ENCODE measurements around the gene RGS1. TPM values are rescaled to one million over a fixed set of nuclear protein-coding genes. Genes with fewer than 3 reads are reported as not detected.

Gene RGS1
- total RNA-seq, 1 experiment from 2014 or later: not detected

DNA sequence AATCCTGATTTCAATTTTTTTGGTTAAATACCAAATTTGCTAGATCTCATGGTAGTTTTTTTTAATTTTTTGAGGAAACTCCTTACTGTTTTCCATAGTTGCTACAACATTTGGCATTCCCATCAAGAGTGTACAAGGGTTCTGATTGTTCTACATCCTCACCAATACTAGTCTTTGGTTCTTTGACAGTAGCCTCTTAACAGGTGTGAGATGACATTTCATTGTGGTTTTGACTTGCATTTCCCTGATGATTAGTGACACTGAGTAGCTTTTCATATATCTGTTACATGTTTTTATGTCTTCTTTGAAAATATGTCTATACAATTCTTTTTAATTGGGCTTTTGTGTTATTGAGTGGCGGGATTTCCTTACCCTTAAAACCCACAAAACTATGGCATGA, 39.5 kb downstream of the RGS1 start:
- Mint-ChIP-seq H3K9me3 (no peaks in the 10 kb centered on the region), H3K4me3 (no peak overlapping the region), H3K27me3 (ENCODE audit: low read depth) (no peaks in the 10 kb centered on the region; the same call in 1 of the 2 replicates), H3K36me3 (ENCODE audit: insufficient read depth in 1 of 3, low read depth in 3 of 3) (no peaks in the 10 kb centered on the region), H3K27ac (no peak overlapping the region), H3K4me1 (no peaks in the 10 kb centered on the region)
- no peak overlapping the region for H2BK120ac ChIP-seq (ENCODE audit: low read depth, low read length, poor library complexity, severe bottlenecking)
- no peak overlapping the region for H3T11ph ChIP-seq (ENCODE audit: low read length)
- no peaks in the 10 kb centered on the region for H4K20me1 ChIP-seq (ENCODE audit: control insufficient read depth, insufficient read depth, insufficient read length)
- no peak overlapping the region for H3K18ac ChIP-seq (ENCODE audit: insufficient read length, low read depth, low read length)
- no CpG with 5 or more reads among the region's 1 CpG for WGBS (ENCODE audit: extremely low coverage, insufficient read length, low lambda C conversion rate)
- no peak overlapping the region for H3K4ac ChIP-seq (ENCODE audit: low read depth, low read length)
- no peak overlapping the region for H3K23ac ChIP-seq (ENCODE audit: insufficient read length, low read depth, low read length)
- no peak overlapping the region for H2AK5ac ChIP-seq (ENCODE audit: insufficient read length, low read length)
- H3K27me3 ChIP-seq (ENCODE audit: insufficient read depth, low read length): no peaks in the 10 kb centered on the region
- no peak overlapping the region for H4K91ac ChIP-seq (ENCODE audit: insufficient read length, low read depth, low read length)
- DNase-seq: no peak
- no peak overlapping the region for H3K56ac ChIP-seq (ENCODE audit: insufficient read length, low read depth, low read length)
- no peak overlapping the region for H2BK20ac ChIP-seq (ENCODE audit: low read depth, low read length, poor library complexity, severe bottlenecking)
- H3K4me1 ChIP-seq (ENCODE audit: insufficient read depth, low read length): no peaks in the 10 kb centered on the region
- H3K4me2 ChIP-seq (ENCODE audit: insufficient read depth, insufficient read length, low read length): no peak overlapping the region
- TF ChIP-seq, protein P1, sequence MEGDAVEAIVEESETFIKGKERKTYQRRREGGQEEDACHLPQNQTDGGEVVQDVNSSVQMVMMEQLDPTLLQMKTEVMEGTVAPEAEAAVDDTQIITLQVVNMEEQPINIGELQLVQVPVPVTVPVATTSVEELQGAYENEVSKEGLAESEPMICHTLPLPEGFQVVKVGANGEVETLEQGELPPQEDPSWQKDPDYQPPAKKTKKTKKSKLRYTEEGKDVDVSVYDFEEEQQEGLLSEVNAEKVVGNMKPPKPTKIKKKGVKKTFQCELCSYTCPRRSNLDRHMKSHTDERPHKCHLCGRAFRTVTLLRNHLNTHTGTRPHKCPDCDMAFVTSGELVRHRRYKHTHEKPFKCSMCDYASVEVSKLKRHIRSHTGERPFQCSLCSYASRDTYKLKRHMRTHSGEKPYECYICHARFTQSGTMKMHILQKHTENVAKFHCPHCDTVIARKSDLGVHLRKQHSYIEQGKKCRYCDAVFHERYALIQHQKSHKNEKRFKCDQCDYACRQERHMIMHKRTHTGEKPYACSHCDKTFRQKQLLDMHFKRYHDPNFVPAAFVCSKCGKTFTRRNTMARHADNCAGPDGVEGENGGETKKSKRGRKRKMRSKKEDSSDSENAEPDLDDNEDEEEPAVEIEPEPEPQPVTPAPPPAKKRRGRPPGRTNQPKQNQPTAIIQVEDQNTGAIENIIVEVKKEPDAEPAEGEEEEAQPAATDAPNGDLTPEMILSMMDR (conservative IDR thresholded peaks at IDR 0.05): no peak
- no peaks in the 10 kb centered on the region for H3K79me2 ChIP-seq (ENCODE audit: insufficient read depth, low read length)
- H3K9me3 ChIP-seq (ENCODE audit: control insufficient read depth, low read depth, low read length): no peaks in the 10 kb centered on the region
- no peak overlapping the region for H2AFZ ChIP-seq (ENCODE audit: low read length)
- H3K23me2 ChIP-seq (ENCODE audit: insufficient read length, low read depth, low read length, poor library complexity, severe bottlenecking): no peaks in the 10 kb centered on the region
- no peak overlapping the region for H3K9ac ChIP-seq (ENCODE audit: extremely low read depth, insufficient read length, low read length)
- no peaks in the 10 kb centered on the region for H3K79me1 ChIP-seq (ENCODE audit: insufficient read depth, low read depth, low read length, poor library complexity, severe bottlenecking)
- no peak overlapping the region for H2BK5ac ChIP-seq (ENCODE audit: insufficient read length, low read length)
- no peak overlapping the region for H4K5ac ChIP-seq (ENCODE audit: insufficient read length, low read depth, low read length)
- H3K14ac ChIP-seq (ENCODE audit: insufficient read depth, low read length): no peak overlapping the region
- no peak overlapping the region for H3K27ac ChIP-seq (ENCODE audit: insufficient read length, low read depth, low read length)
- no peak overlapping the region for H2BK12ac ChIP-seq (ENCODE audit: insufficient read length, low read depth, low read length)
- H2BK15ac ChIP-seq (ENCODE audit: low read depth, low read length): no peak overlapping the region
- H4K8ac ChIP-seq (replicated peaks; ENCODE audit: insufficient read length, low read depth, low read length): no peak overlapping the region
